Ectodermal cell (in vitro differentiated cells): ENCODE measurements around the gene ITSN1.

Source experiments
- H3K27ac ChIP-seq: 2 replicates; pipeline ENCODE4 v1.7.0; 2013; ENCODE audit warnings: mild to moderate bottlenecking, low read depth, low read length; ENCODE audit not compliant: insufficient read depth, poor library complexity, severe bottlenecking
- H3K27me3 ChIP-seq: 2 replicates; pipeline ENCODE4 v1.7.0; 2013; ENCODE audit warnings: mild to moderate bottlenecking, low read length; ENCODE audit not compliant: insufficient read depth, control insufficient read depth, poor library complexity, severe bottlenecking
- H3K36me3 ChIP-seq: one replicate; pipeline ENCODE4 v1.7.0; 2013; ENCODE audit warnings: low read length; ENCODE audit not compliant: control insufficient read depth, insufficient read depth
- H3K4me1 ChIP-seq: one replicate; pipeline ENCODE4 v1.7.0; 2013; ENCODE audit warnings: low read length; ENCODE audit not compliant: control insufficient read depth, insufficient read depth
- H3K4me3 ChIP-seq: 2 replicates; pipeline ENCODE4 v1.7.0; 2013; ENCODE audit warnings: low read depth, low read length, control low read depth; ENCODE audit not compliant: insufficient read depth
- H3K9me3 ChIP-seq: 2 replicates; pipeline ENCODE4 v1.7.0; 2013; ENCODE audit warnings: mild to moderate bottlenecking, low read length, moderate library complexity; ENCODE audit not compliant: control insufficient read depth
- WGBS, 2 experiments: methylation state at CpG; one replicate each; pipeline ENCODE4 v1.1.7; 2013; ENCODE audit warnings: missing lambda C conversion rate in 2 of 2; 5-methylcytosine and 5-hydroxymethylcytosine counted together

The ITSN1 gene

DNA sequence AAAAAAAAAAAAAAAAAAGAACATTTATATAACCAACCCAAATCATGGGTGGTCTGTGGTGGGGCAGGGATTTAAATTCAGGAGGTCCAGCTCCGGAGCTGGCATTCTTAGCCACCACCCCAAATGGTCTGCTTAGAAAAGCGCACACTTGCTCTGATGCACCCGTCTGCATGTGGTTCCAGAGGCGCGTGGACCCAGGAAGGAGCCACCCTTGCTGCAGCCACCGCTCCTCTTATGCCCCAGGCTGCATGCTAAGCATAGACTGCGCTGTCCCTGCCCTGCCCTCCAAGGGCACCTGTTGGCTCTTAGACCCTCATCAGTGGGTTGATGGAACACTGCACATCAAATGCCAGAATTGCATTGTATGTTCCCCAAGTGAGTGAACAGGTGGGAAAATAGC, 231.9 kb downstream of the ITSN1 start:
- Histone ChIP-seq H3K4me3 (no peak overlapping the region), H3K27me3 (no peaks in the 10 kb centered on the region), H3K36me3 (no peaks in the 10 kb centered on the region), H3K4me1 (no peaks in the 10 kb centered on the region), H3K27ac (no peak overlapping the region), H3K9me3 (no peaks in the 10 kb centered on the region)
- 95 to 96% methylated on average over 7 of the region's 7 CpGs for WGBS, 2 experiments

DNA sequence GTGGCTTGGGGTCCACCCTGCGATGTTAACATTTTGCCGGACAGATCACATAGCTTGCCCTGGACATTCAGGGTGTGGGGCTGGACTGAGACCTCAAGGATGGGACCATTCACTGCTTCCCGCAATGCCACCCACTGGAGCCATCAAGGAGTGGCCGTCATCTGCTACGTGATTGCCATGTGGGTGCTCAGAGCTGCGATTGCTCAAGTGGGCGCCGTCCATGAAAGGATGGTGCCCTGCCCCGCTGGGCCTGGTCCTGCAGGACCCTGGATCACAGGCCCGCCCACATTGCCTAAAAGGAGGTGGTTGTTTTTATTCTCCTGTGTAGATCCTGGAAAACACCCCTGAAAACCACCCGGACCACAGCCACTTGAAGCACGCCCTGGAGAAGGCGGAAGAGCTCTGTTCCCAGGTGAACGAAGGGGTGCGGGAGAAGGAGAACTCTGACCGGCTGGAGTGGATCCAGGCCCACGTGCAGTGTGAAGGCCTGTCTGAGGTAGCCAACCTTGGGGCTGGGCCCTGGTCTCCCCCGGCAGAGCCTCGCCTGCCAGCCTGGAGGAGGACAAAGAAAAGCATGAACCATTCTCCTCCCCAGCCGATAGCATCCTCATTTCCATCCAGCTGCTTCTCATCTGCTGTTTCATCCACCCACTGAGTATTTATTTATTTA, 232.9 kb downstream of the ITSN1 start:
- 90 to 91% methylated on average over 20 of the region's 20 CpGs for WGBS, 2 experiments
- Histone ChIP-seq H3K36me3 (no peaks in the 10 kb centered on the region), H3K27me3 (no peaks in the 10 kb centered on the region), H3K9me3 (no peaks in the 10 kb centered on the region), H3K27ac (no peak overlapping the region), H3K4me1 (no peaks in the 10 kb centered on the region), H3K4me3 (no peak overlapping the region)

DNA sequence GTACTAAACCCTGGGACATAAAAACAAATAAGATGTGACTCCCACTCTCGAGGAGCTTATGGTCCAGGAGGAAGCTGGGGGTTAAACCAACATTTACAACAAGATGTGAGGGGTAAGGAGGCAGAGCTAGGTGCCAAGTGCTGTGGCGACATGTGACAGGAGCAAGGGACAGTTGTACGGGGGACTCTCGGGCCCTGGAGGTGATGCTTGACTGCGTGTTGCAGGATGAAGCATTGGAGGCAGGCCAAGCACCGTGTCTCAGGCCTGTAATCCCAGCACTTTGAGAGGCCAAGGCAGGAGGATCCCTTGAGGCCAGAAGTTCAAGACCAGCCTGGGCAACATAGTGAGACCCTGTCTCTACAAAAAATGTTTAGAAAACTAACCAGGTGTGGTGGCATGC, 236.5 kb downstream of the ITSN1 start:
- no peaks in the 10 kb centered on the region for H3K4me1 ChIP-seq
- H3K9me3 ChIP-seq, result no peaks in the 10 kb centered on the region
- H3K4me3 ChIP-seq, result no peak overlapping the region
- 95% methylated on average over 6 of the region's 6 CpGs for WGBS, 2 experiments
- no peaks in the 10 kb centered on the region for H3K36me3 ChIP-seq
- H3K27ac ChIP-seq, result no peak overlapping the region
- H3K27me3 ChIP-seq, result no peaks in the 10 kb centered on the region

DNA sequence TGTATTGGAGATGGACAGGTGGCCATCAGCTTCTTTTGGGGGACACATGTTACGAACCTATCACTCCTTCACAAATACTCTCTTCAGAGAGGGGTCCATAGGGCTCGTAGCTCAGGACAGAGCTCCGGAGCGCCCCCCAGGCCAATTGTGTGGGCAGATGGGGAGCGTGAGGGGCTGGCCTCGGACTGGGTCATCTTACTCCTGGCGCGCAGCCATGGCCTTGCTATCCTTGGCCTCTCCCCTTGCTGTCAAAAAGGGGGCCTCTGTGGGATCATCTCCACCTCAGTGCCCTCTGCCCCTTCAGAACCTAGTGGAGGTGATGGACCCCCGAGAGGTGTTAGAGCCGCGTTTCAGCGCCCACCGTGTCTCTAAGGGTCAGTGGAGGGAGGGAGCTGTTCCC, 238.3 kb downstream of the ITSN1 start:
- H3K4me3 ChIP-seq, result no peak overlapping the region
- H3K27ac ChIP-seq, result no peak overlapping the region
- H3K27me3 ChIP-seq, result no peaks in the 10 kb centered on the region
- no peaks in the 10 kb centered on the region for H3K36me3 ChIP-seq
- no peaks in the 10 kb centered on the region for H3K4me1 ChIP-seq
- WGBS, 2 experiments, result 92% methylated on average over 13 of the region's 13 CpGs
- H3K9me3 ChIP-seq, result no peaks in the 10 kb centered on the region

DNA sequence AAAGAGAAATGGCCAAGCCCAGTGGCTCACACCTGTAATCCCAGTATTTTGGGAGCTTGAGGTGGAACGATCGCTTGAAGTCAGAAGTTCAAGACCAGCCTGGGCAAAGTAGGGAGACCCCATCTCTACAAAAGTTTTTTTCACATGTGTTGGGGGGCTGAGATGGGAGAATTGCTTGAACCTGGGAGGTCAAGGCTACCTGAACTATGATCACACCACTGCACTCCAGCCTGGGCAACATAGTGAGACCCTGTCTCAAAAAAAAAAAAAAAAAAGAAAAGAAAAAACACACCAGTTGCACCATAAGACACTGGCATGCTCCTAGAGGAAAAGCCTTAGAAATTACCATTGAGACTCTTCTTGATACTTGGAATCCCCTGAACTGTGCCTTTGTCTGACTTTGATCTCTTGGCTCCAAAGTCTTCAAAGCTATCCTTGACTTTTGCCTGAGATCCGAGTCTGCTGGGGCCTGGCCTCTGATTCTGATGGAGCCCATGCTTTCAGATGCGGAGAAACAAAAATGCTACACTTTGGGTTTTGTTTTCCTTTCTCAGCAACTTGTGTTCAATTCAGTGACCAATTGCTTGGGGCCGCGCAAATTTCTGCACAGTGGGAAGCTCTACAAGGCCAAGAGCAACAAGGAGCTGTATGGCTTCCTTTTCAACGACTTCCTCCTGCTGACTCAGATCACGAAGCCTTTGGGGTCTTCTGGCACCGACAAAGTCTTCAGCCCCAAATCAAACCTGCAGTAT, 239.6 kb downstream of the ITSN1 start:
- Histone ChIP-seq H3K4me1 (no peaks in the 10 kb centered on the region), H3K27ac (no peak overlapping the region), H3K4me3 (no peak overlapping the region), H3K27me3 (no peaks in the 10 kb centered on the region), H3K36me3 (no peaks in the 10 kb centered on the region), H3K9me3 (no peaks in the 10 kb centered on the region)
- 91 to 94% methylated on average over 9 of the region's 9 CpGs for WGBS, 2 experiments

DNA sequence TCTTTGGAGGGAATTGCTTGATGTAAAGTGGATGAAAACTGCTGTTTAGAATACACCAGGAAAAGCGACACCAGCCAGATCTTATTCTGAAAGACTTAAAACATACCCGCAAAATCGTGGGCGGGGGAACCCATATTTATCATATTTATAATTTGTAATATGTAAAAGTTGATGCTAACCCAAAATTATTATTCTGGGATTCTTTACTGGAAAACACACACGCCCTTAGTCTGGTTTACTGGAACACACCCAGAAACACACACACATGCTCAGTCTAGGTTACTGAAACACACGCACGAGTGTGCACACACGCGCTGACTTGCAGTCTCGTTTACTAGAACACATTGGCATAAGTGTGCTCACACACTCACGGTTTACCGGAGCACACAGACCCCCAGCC, 240.8 kb downstream of the ITSN1 start:
- Histone ChIP-seq H3K27ac (no peak overlapping the region), H3K27me3 (no peaks in the 10 kb centered on the region), H3K9me3 (no peaks in the 10 kb centered on the region), H3K4me3 (no peak overlapping the region), H3K4me1 (no peaks in the 10 kb centered on the region), H3K36me3 (no peaks in the 10 kb centered on the region)
- WGBS, 2 experiments, result 95 to 96% methylated on average over 8 to 9 of the region's 12 CpGs

DNA sequence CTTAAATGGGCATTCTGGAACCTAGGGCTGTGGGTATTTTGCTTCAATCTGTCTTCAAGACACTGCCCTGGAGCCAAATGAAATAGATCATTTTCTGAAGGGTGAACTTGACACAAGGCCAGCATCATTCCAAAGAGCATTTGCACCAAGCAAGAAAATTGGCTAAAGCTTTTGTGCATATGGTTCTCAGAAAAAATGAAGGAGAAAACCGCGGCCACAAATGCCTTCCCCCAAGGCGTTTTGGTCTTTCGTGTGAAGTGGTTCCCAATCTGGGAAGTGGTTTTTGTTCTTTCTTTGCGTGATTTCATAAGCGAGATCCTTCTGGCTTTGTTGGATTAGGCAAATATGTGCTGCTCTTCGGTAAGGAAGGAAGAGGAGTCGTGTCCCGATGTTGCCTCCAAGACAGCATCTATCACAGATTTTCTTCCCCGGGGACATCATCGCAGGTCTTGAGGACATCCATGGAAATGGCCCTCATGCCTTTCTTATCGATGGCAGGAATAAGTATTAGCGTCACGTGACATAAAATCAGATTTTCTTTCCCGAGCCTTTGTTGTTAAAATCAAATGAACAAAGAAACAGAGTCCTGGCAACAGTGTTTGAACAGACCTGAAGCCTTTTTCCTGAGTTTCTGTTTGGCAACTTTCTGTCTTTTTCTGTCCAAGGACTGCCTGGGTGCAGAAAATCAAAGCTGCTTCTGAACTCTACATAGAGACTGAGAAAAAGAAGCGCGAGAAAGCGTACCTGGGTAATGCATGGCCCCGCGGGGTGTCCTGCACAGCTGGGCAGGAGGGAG, 242.3 kb downstream of the ITSN1 start:
- no peak overlapping the region for H3K27ac ChIP-seq
- H3K4me1 ChIP-seq, result no peaks in the 10 kb centered on the region
- H3K36me3 ChIP-seq, result no peaks in the 10 kb centered on the region
- H3K27me3 ChIP-seq, result no peaks in the 10 kb centered on the region
- no peaks in the 10 kb centered on the region for H3K9me3 ChIP-seq
- WGBS, 2 experiments, result 89 to 91% methylated on average over 20 of the region's 20 CpGs
- no peak overlapping the region for H3K4me3 ChIP-seq

DNA sequence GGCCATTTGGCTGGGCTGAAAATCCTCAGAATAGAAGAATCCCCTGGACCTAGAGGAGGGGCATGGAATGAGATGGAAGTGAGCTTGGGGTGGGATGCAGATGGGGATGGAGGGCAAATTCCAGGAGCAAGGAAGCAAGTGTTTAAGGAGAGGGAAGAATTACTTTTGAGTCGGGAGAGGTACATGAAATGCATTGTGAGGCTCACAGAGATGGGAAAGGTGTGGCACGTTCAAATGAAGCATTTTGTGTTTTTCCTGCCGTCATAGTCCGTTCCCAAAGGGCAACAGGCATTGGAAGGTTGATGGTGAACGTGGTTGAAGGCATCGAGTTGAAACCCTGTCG, 242.8 kb downstream of the ITSN1 start:
- 93 to 95% methylated on average over 7 of the region's 7 CpGs for WGBS, 2 experiments
- Histone ChIP-seq H3K4me3 (no peak overlapping the region), H3K9me3 (no peaks in the 10 kb centered on the region), H3K27me3 (no peaks in the 10 kb centered on the region), H3K4me1 (no peaks in the 10 kb centered on the region), H3K36me3 (no peaks in the 10 kb centered on the region), H3K27ac (no peak overlapping the region)

DNA sequence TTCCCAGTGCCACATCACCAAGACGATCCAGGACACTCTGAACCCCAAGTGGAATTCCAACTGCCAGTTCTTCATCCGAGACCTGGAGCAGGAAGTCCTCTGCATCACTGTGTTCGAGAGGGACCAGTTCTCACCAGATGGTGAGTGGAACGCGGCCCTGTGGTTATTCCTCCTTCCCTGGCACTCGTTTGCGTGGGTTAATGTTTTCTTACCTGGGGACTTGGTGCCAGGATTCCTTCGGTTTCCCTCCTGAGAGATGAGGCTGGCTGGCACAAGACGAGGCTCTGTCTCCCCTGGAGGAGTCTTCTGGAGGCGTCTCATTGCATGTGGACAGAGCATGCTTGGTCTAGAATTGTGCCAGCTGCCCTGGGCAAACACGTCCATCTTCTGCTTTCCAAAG, 244.0 kb downstream of the ITSN1 start:
- no peak overlapping the region for H3K4me3 ChIP-seq
- H3K36me3 ChIP-seq, result no peaks in the 10 kb centered on the region
- H3K9me3 ChIP-seq, result no peaks in the 10 kb centered on the region
- no peak overlapping the region for H3K27ac ChIP-seq
- 95 to 96% methylated on average over 11 of the region's 11 CpGs for WGBS, 2 experiments
- no peaks in the 10 kb centered on the region for H3K4me1 ChIP-seq
- H3K27me3 ChIP-seq, result no peaks in the 10 kb centered on the region

DNA sequence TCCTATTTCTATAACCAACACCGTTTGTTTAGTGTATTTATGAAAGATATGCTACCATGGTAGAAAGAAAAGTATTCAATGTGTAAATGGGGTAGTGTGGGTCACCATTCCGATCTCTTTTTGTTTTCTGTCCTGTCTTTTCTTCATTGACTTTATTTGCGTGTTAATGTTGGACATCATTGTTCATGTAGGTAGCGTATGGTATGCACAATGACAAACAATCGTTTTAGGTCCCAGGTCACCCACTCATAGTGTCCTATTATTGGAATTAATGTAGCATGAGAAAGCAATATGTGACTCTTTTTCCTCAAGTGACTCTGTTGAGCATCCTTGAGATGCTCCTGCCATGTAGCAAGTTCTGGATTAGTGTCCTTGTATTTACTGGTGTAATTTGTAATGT, 247.9 kb downstream of the ITSN1 start:
- Histone ChIP-seq H3K36me3 (no peaks in the 10 kb centered on the region), H3K4me3 (no peak overlapping the region), H3K4me1 (peaks cover 12% of the 10 kb centered on the region), H3K9me3 (no peaks in the 10 kb centered on the region), H3K27ac (no peak overlapping the region), H3K27me3 (no peaks in the 10 kb centered on the region)
- WGBS, 2 experiments, result 93 to 95% methylated on average over 5 of the region's 5 CpGs
